ENCODE results near the gene LTN1. TPM values are rescaled to one million over a fixed set of nuclear protein-coding genes. Genes with fewer than 3 reads are reported as not detected.
A peak's percentile ranks its signal among the peaks of the same experiment; 100 is the strongest.

LTN1 gene
- total and polyA plus RNA-seq, 2 of the 13 experiments (the other 11 are each of a cell fraction or from before 2014, with no cell fraction given): 6.7 to 24.6 TPM

DNA sequence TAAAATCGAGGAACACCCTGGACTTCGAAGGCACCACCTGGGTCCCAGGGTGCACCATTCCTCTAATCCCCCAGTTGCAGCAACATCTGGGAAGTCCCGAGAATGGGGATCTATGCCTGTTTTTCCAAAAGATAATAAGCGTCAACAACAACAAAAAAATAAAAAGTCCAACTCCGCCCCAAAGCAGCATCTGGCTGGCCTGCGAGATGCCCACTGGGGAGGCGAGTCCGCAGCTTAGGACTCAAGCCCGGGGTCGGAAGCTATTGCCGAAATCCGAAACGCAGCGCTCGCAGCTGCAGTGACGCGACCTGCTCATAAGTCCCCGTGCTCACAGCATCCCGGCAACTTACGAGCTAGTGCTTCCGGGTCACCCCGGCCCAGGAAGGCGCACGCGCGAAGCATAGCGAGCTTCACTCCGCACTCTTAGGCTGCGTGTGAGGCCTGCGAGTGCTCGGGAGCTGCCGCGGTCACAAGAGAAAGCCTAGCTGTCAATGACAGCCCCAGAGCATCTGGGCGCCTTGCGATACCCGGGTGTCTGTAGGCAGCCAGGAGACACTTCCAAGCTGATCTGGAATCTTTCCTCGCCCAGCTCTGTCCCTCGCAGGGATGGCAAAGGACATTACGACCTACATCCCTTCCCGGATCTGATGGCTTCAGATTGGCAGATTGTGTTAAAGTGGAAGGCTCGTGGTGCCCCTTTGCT, 9.9 kb upstream of the LTN1 start (continued):
- TF ChIP-seq ZNF350 (CRISPR knock-in tag; IDR thresholded peaks at IDR 0.05; ENCODE audit: borderline replicate concordance, low read depth): peak; percentile 81
- TF ChIP-seq, protein P1, sequence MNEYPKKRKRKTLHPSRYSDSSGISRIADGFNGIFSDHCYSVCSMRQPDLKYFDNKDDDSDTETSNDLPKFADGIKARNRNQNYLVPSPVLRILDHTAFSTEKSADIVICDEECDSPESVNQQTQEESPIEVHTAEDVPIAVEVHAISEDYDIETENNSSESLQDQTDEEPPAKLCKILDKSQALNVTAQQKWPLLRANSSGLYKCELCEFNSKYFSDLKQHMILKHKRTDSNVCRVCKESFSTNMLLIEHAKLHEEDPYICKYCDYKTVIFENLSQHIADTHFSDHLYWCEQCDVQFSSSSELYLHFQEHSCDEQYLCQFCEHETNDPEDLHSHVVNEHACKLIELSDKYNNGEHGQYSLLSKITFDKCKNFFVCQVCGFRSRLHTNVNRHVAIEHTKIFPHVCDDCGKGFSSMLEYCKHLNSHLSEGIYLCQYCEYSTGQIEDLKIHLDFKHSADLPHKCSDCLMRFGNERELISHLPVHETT (CRISPR knock-in tag; conservative IDR thresholded peaks at IDR 0.05): peak; percentile 72
- TF ChIP-seq RFX1 (IDR thresholded peaks at IDR 0.05): no peak
- TF ChIP-seq, protein P2, sequence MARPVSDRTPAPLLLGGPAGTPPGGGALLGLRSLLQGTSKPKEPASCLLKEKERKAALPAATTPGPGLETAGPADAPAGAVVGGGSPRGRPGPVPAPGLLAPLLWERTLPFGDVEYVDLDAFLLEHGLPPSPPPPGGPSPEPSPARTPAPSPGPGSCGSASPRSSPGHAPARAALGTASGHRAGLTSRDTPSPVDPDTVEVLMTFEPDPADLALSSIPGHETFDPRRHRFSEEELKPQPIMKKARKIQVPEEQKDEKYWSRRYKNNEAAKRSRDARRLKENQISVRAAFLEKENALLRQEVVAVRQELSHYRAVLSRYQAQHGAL (CRISPR knock-in tag; IDR thresholded peaks at IDR 0.05; ENCODE audit: not compliant biosample characterization): peak; percentile 43
- peak; percentile 83 for TF ChIP-seq TARDBP (CRISPR knock-in tag; IDR thresholded peaks at IDR 0.05)
- TF ChIP-seq, protein P3, sequence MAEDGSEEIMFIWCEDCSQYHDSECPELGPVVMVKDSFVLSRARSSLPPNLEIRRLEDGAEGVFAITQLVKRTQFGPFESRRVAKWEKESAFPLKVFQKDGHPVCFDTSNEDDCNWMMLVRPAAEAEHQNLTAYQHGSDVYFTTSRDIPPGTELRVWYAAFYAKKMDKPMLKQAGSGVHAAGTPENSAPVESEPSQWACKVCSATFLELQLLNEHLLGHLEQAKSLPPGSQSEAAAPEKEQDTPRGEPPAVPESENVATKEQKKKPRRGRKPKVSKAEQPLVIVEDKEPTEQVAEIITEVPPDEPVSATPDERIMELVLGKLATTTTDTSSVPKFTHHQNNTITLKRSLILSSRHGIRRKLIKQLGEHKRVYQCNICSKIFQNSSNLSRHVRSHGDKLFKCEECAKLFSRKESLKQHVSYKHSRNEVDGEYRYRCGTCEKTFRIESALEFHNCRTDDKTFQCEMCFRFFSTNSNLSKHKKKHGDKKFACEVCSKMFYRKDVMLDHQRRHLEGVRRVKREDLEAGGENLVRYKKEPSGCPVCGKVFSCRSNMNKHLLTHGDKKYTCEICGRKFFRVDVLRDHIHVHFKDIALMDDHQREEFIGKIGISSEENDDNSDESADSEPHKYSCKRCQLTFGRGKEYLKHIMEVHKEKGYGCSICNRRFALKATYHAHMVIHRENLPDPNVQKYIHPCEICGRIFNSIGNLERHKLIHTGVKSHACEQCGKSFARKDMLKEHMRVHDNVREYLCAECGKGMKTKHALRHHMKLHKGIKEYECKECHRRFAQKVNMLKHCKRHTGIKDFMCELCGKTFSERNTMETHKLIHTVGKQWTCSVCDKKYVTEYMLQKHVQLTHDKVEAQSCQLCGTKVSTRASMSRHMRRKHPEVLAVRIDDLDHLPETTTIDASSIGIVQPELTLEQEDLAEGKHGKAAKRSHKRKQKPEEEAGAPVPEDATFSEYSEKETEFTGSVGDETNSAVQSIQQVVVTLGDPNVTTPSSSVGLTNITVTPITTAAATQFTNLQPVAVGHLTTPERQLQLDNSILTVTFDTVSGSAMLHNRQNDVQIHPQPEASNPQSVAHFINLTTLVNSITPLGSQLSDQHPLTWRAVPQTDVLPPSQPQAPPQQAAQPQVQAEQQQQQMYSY (CRISPR knock-in tag; IDR thresholded peaks at IDR 0.05): peak; percentile 40; the same call in 1 of the 2 replicates
- TF ChIP-seq ZNF788 (CRISPR knock-in tag; IDR thresholded peaks at IDR 0.05; ENCODE audit: borderline replicate concordance): peak; percentile 86
- peak; percentile 97 for TF ChIP-seq KDM2A (CRISPR knock-in tag; IDR thresholded peaks at IDR 0.05; ENCODE audit: borderline replicate concordance, low read depth)
- peak; percentile 76 for TF ChIP-seq ATF7-NPFF (CRISPR knock-in tag; IDR thresholded peaks at IDR 0.05; ENCODE audit: low read depth)
- peak; percentile 87 for TF ChIP-seq ZNF883 (CRISPR knock-in tag; IDR thresholded peaks at IDR 0.05; ENCODE audit: not compliant biosample characterization)
- peak; percentile 68; the same call in 1 of the 2 replicates for TF ChIP-seq HES4 (CRISPR knock-in tag; IDR thresholded peaks at IDR 0.05; ENCODE audit: borderline replicate concordance)
- TF ChIP-seq NCOA5 (CRISPR knock-in tag; IDR thresholded peaks at IDR 0.05): no peak
- TF ChIP-seq ZNF761 (CRISPR knock-in tag; conservative IDR thresholded peaks at IDR 0.05): peak; percentile 65; the same call in 1 of the 2 replicates
- TF ChIP-seq ZNF567 (CRISPR knock-in tag; IDR thresholded peaks at IDR 0.05; ENCODE audit: borderline replicate concordance): 0 out of 2 replicates have a peak, but pooled peaks have one; percentile 72
- 0 out of 2 replicates have a peak, but pooled peaks have one; percentile 60 for TF ChIP-seq KLF12 (CRISPR knock-in tag; IDR thresholded peaks at IDR 0.05; ENCODE audit: borderline replicate concordance)
- TF ChIP-seq CREM (IDR thresholded peaks at IDR 0.05): peak; percentile 78
- no peak for TF ChIP-seq CREM (CRISPR knock-in tag; IDR thresholded peaks at IDR 0.05)
- peak; percentile 79; the same call in 1 of the 2 replicates for TF ChIP-seq KDM5B (CRISPR knock-in tag; IDR thresholded peaks at IDR 0.05; ENCODE audit: borderline replicate concordance)
- TF ChIP-seq FOSL2 (CRISPR knock-in tag; IDR thresholded peaks at IDR 0.05): peak; percentile 62; the same call in 1 of the 2 replicates
- TF ChIP-seq, protein P4, sequence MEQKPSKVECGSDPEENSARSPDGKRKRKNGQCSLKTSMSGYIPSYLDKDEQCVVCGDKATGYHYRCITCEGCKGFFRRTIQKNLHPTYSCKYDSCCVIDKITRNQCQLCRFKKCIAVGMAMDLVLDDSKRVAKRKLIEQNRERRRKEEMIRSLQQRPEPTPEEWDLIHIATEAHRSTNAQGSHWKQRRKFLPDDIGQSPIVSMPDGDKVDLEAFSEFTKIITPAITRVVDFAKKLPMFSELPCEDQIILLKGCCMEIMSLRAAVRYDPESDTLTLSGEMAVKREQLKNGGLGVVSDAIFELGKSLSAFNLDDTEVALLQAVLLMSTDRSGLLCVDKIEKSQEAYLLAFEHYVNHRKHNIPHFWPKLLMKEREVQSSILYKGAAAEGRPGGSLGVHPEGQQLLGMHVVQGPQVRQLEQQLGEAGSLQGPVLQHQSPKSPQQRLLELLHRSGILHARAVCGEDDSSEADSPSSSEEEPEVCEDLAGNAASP (CRISPR knock-in tag; IDR thresholded peaks at IDR 0.05; ENCODE audit: borderline replicate concordance): peak; percentile 35; the same call in 1 of the 2 replicates
- TF ChIP-seq NR1H2 (CRISPR knock-in tag; IDR thresholded peaks at IDR 0.05; ENCODE audit: borderline replicate concordance, low read depth): no peak
- TF ChIP-seq ZNF562 (CRISPR knock-in tag; IDR thresholded peaks at IDR 0.05; ENCODE audit: borderline replicate concordance): no peak
- 0 out of 2 replicates have a peak, but pooled peaks have one; percentile 63 for TF ChIP-seq TP53 (CRISPR knock-in tag; conservative IDR thresholded peaks at IDR 0.05)

Data from HepG2 (cell line).